ENCODE measurements around the gene STK17A.

Gene STK17A

GRCh38 chr7:43552122-43552521, 30.8 kb upstream of the STK17A start:
- H3K14ac ChIP-seq (ENCODE audit: low read length): no peak overlapping the region

GRCh38 chr7:43553999-43554398, 28.9 kb upstream of the STK17A start:
- Histone ChIP-seq H3K9me3 (replicated peaks in 1 of 2; ENCODE audit: control insufficient read depth in 2 of 2, insufficient read depth in 1 of 2, low read depth in 1 of 2, low read length in 2 of 2) (no peaks in the 10 kb centered on the region), H3K4me2 (ENCODE audit: insufficient read depth, low read length, poor library complexity, severe bottlenecking) (no peak overlapping the region), H2BK5ac (ENCODE audit: low read length) (no peak overlapping the region), H2AFZ (ENCODE audit: low read length) (no peak overlapping the region), H3K14ac (ENCODE audit: low read length) (no peak overlapping the region), H2BK120ac (ENCODE audit: low read depth, low read length) (no peak overlapping the region), H2AK5ac (ENCODE audit: low read depth, low read length) (no peak overlapping the region), H3K36me3 (replicated peaks in 1 of 2; ENCODE audit: control insufficient read depth in 2 of 2, insufficient read depth in 2 of 2, low read length in 2 of 2) (no peaks in the 10 kb centered on the region), H3K27me3 (ENCODE audit: control insufficient read depth in 3 of 3, insufficient read depth in 3 of 3, low read depth in 1 of 3, low read length in 3 of 3) (no peaks in the 10 kb centered on the region), H3K23ac (ENCODE audit: low read depth, low read length, poor library complexity) (no peak overlapping the region), H3K9ac (ENCODE audit: low read depth, low read length, poor library complexity) (no peak overlapping the region), H3K4ac (ENCODE audit: low read length) (no peak overlapping the region), H4K8ac (ENCODE audit: low read depth, low read length) (no peak overlapping the region), H3K4me3 (ENCODE audit: low read length in 2 of 2) (no peak overlapping the region), H2BK12ac (ENCODE audit: low read length) (no peak overlapping the region), H3K79me1 (ENCODE audit: low read depth, low read length) (no peaks in the 10 kb centered on the region), H3K18ac (ENCODE audit: low read length) (no peak overlapping the region), H4K91ac (ENCODE audit: low read depth, low read length, poor library complexity) (no peak overlapping the region), H2BK15ac (ENCODE audit: low read length) (no peak overlapping the region), H3K4me1 (ENCODE audit: control insufficient read depth in 2 of 2, insufficient read depth in 1 of 2, low read depth in 1 of 2, low read length in 2 of 2) (no peaks in the 10 kb centered on the region), H3K27ac (replicated peaks; ENCODE audit: low read length) (no peak overlapping the region)
- WGBS, 2 donors (ENCODE audit: extremely low coverage in 2 of 2, insufficient read length in 2 of 2, insufficient replicate concordance in 1 of 2): no CpG with 5 or more reads among the region's 3 CpGs
- no peak for DNase-seq (ENCODE audit: low spot score)

More at GRCh38 chr7:43552122-43552521, 30.8 kb upstream of the STK17A start:
- Histone ChIP-seq H3K9ac (ENCODE audit: low read depth, low read length, poor library complexity) (no peak overlapping the region), H2AK5ac (ENCODE audit: low read depth, low read length) (no peak overlapping the region), H3K4me3 (ENCODE audit: low read length in 2 of 2) (no peak overlapping the region), H2BK15ac (ENCODE audit: low read length) (no peak overlapping the region), H3K27me3 (ENCODE audit: control insufficient read depth in 3 of 3, insufficient read depth in 3 of 3, low read depth in 1 of 3, low read length in 3 of 3) (no peaks in the 10 kb centered on the region), H3K4me1 (ENCODE audit: control insufficient read depth in 2 of 2, insufficient read depth in 1 of 2, low read depth in 1 of 2, low read length in 2 of 2) (no peaks in the 10 kb centered on the region), H3K9me3 (replicated peaks in 1 of 2; ENCODE audit: control insufficient read depth in 2 of 2, insufficient read depth in 1 of 2, low read depth in 1 of 2, low read length in 2 of 2) (no peaks in the 10 kb centered on the region), H2BK120ac (ENCODE audit: low read depth, low read length) (no peak overlapping the region), H2BK5ac (ENCODE audit: low read length) (no peak overlapping the region), H4K8ac (ENCODE audit: low read depth, low read length) (no peak overlapping the region), H3K79me1 (ENCODE audit: low read depth, low read length) (no peaks in the 10 kb centered on the region), H2BK12ac (ENCODE audit: low read length) (no peak overlapping the region), H3K27ac (replicated peaks; ENCODE audit: low read length) (no peak overlapping the region), H3K36me3 (replicated peaks in 1 of 2; ENCODE audit: control insufficient read depth in 2 of 2, insufficient read depth in 2 of 2, low read length in 2 of 2) (no peaks in the 10 kb centered on the region), H3K4me2 (ENCODE audit: insufficient read depth, low read length, poor library complexity, severe bottlenecking) (no peak overlapping the region), H3K4ac (ENCODE audit: low read length) (no peak overlapping the region), H3K23ac (ENCODE audit: low read depth, low read length, poor library complexity) (no peak overlapping the region), H4K91ac (ENCODE audit: low read depth, low read length, poor library complexity) (no peak overlapping the region), H3K18ac (ENCODE audit: low read length) (no peak overlapping the region), H2AFZ (ENCODE audit: low read length) (no peak overlapping the region)
- no peak for DNase-seq (ENCODE audit: low spot score)
- WGBS, 2 donors (ENCODE audit: extremely low coverage in 2 of 2, insufficient read length in 2 of 2, insufficient replicate concordance in 1 of 2): no CpG with 5 or more reads among the region's 8 CpGs

DNA sequence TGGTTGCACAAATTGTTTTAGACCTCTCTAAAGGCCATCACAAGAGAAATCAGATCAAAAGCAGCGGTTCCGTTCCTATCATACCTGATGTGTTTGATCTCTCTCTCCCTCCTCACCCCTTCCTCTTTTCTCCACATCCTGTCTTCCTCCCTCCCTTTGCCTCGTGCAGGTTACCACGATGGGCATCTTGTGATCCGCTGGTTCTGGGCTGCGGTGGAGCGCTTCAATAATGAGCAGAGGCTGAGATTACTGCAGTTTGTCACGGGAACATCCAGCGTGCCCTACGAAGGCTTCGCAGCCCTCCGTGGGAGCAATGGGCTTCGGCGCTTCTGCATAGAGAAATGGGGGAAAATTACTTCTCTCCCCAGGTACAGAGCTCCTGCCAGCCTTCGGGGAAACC, 28.5 kb upstream of the STK17A start:
- Histone ChIP-seq H3K27me3 (ENCODE audit: control insufficient read depth in 3 of 3, insufficient read depth in 3 of 3, low read depth in 1 of 3, low read length in 3 of 3) (no peaks in the 10 kb centered on the region), H2AK5ac (ENCODE audit: low read depth, low read length) (no peak overlapping the region), H3K14ac (ENCODE audit: low read length) (no peak overlapping the region), H2BK15ac (ENCODE audit: low read length) (no peak overlapping the region), H4K8ac (ENCODE audit: low read depth, low read length) (no peak overlapping the region), H3K79me1 (ENCODE audit: low read depth, low read length) (no peaks in the 10 kb centered on the region), H3K36me3 (replicated peaks in 1 of 2; ENCODE audit: control insufficient read depth in 2 of 2, insufficient read depth in 2 of 2, low read length in 2 of 2) (no peaks in the 10 kb centered on the region), H3K27ac (replicated peaks; ENCODE audit: low read length) (no peak overlapping the region), H3K4me3 (ENCODE audit: low read length in 2 of 2) (no peak overlapping the region), H3K4me2 (ENCODE audit: insufficient read depth, low read length, poor library complexity, severe bottlenecking) (no peak overlapping the region), H3K4ac (ENCODE audit: low read length) (no peak overlapping the region), H3K23ac (ENCODE audit: low read depth, low read length, poor library complexity) (no peak overlapping the region), H3K4me1 (ENCODE audit: control insufficient read depth in 2 of 2, insufficient read depth in 1 of 2, low read depth in 1 of 2, low read length in 2 of 2) (no peaks in the 10 kb centered on the region), H2BK120ac (ENCODE audit: low read depth, low read length) (no peak overlapping the region), H2BK5ac (ENCODE audit: low read length) (no peak overlapping the region), H2AFZ (ENCODE audit: low read length) (no peak overlapping the region), H2BK12ac (ENCODE audit: low read length) (no peak overlapping the region), H4K91ac (ENCODE audit: low read depth, low read length, poor library complexity) (no peak overlapping the region), H3K18ac (ENCODE audit: low read length) (no peak overlapping the region), H3K9ac (ENCODE audit: low read depth, low read length, poor library complexity) (no peak overlapping the region), H3K9me3 (replicated peaks in 1 of 2; ENCODE audit: control insufficient read depth in 2 of 2, insufficient read depth in 1 of 2, low read depth in 1 of 2, low read length in 2 of 2) (no peaks in the 10 kb centered on the region)
- WGBS, 2 donors (ENCODE audit: extremely low coverage in 2 of 2, insufficient read length in 2 of 2, insufficient replicate concordance in 1 of 2): no CpG with 5 or more reads among the region's 15 CpGs
- no peak for DNase-seq (ENCODE audit: low spot score)

- Histone ChIP-seq H3K36me3 (replicated peaks in 1 of 2; ENCODE audit: control insufficient read depth in 2 of 2, insufficient read depth in 2 of 2, low read length in 2 of 2) (no peaks in the 10 kb centered on the region), H3K4me1 (ENCODE audit: control insufficient read depth in 2 of 2, insufficient read depth in 1 of 2, low read depth in 1 of 2, low read length in 2 of 2) (no peaks in the 10 kb centered on the region), H3K27ac (replicated peaks; ENCODE audit: low read length) (no peak overlapping the region), H3K18ac (ENCODE audit: low read length) (no peak overlapping the region), H2AK5ac (ENCODE audit: low read depth, low read length) (no peak overlapping the region), H3K4me2 (ENCODE audit: insufficient read depth, low read length, poor library complexity, severe bottlenecking) (no peak overlapping the region), H3K27me3 (ENCODE audit: control insufficient read depth in 3 of 3, insufficient read depth in 3 of 3, low read depth in 1 of 3, low read length in 3 of 3) (peaks cover 0 to 4% (median 0%) of the 10 kb centered on the region in 3 experiments), H3K9ac (ENCODE audit: low read depth, low read length, poor library complexity) (no peak overlapping the region), H3K9me3 (replicated peaks in 1 of 2; ENCODE audit: control insufficient read depth in 2 of 2, insufficient read depth in 1 of 2, low read depth in 1 of 2, low read length in 2 of 2) (no peaks in the 10 kb centered on the region), H4K91ac (ENCODE audit: low read depth, low read length, poor library complexity) (no peak overlapping the region), H2BK15ac (ENCODE audit: low read length) (no peak overlapping the region), H3K14ac (ENCODE audit: low read length) (no peak overlapping the region), H4K8ac (ENCODE audit: low read depth, low read length) (no peak overlapping the region), H2AFZ (ENCODE audit: low read length) (no peak overlapping the region), H2BK120ac (ENCODE audit: low read depth, low read length) (no peak overlapping the region), H3K23ac (ENCODE audit: low read depth, low read length, poor library complexity) (no peak overlapping the region), H3K79me1 (ENCODE audit: low read depth, low read length) (no peaks in the 10 kb centered on the region), H2BK5ac (ENCODE audit: low read length) (no peak overlapping the region), H3K4me3 (ENCODE audit: low read length in 2 of 2) (no peak overlapping the region), H3K4ac (ENCODE audit: low read length) (no peak overlapping the region), H2BK12ac (ENCODE audit: low read length) (no peak overlapping the region)
- no peak for DNase-seq (ENCODE audit: low spot score)
- no CpG with 5 or more reads among the region's 7 CpGs for WGBS, 2 donors (ENCODE audit: extremely low coverage in 2 of 2, insufficient read length in 2 of 2, insufficient replicate concordance in 1 of 2)
Observed at GRCh38 chr7:43557831-43558495, 24.9 kb upstream of the STK17A start.
